GM21786 (cell line): ENCODE data around the gene MAN1C1.
"Not testable (repeated sequence)": the region's sequence is repeated elsewhere in the genome, so short reads cannot be mapped to it uniquely, and the experiment has no call there.

Experiments used
- ATAC-seq: cut with Tn5 transposase; IDR thresholded peaks from one replicate; pipeline ENCODE4 v1.9.1; 2021; ENCODE audit not compliant: unreplicated experiment

MAN1C1 gene

DNA sequence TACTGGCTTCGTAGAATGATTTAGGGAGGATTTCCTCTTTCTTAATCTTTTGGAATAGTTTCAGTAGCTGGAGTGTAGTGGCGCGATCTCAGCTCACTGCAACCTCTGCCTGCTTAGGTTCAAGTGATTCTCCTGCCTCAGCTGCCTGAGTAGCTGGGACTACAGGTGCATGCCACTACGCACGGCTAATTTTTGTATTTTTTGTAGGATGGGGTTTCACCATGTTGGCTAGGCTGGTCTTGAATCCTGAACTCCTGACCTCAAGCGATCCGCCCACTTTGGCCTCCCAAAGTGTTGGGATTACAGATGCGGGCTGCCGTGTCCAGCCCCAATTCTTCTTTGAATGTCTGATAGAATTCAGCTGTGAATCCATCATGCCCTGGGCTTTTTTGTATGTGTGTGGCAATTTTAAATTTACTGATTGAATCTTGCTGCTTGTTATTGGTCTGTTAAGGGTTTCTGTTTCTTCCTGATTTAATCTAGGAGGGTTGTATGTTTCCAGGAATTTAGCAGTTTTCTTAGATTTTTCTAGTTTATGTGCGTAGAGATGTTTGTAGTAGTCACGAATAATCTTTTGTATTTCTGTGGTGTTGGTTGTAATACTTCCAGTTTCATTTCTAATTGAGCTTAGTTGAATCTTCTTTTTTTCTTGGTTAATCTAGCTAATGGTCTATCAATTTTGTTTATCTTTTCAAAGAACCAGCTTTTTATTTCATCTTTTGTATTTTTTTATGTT, 15.3 kb downstream of the MAN1C1 start:
- no peak for ATAC-seq

DNA sequence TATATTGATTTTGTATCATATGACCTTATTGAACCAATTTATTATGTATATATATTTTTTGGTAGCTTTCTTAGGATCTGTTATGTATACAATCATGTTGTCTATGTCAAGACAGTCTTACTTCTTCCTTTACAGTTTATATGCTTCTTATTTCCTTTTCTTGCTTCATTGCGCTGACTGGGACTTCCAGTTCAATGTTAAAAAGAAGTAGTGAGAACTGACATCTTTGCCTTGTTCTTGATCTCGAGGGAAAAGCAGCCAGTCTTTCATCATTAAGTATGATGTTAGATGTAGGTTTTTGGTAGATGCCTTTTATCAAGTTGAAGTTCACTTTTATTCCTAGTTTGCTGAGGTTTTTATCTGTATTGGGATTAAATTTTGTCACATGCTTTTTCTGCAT, 17.5 kb downstream of the MAN1C1 start:
- ATAC-seq, result no peak

DNA sequence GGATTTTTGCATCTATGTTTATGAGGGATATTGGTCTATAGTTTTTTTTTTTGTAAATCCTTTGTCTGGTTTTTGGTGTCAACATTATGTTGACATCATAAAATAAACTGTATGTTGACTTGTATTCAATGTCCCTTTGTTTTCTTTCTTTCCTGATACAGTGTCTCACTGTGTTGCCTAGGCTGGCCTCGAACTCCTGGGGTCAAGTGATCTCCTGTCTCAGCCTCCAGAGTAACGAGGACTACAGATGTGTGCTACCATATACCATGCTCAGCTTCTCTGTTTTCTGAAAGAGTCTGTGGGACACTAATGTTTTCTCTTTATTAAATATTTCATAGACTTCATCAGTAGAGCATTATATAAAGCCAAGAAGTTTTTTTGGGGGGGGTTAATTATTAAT, 18.3 kb downstream of the MAN1C1 start:
- no peak for ATAC-seq

DNA sequence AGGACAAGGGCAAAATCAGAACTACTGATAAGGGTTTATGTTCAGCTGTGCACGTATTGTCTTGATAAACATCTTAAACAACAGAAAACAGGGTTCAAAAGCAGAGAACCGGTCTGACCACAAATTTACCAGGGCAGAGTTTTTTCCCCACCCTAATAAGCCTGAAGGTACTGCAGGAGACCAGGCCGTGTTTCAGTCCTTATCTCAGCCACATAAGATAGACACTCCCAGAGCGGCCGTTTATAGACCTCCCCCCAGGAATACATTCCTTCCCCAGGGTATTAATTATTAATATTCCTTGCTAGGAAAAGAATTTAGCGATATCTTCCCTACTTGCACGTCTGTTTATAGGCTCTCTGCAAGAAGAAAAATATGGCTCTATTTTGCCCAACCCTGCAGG, 19.6 kb downstream of the MAN1C1 start:
- ATAC-seq, result not testable (repeated sequence)

DNA sequence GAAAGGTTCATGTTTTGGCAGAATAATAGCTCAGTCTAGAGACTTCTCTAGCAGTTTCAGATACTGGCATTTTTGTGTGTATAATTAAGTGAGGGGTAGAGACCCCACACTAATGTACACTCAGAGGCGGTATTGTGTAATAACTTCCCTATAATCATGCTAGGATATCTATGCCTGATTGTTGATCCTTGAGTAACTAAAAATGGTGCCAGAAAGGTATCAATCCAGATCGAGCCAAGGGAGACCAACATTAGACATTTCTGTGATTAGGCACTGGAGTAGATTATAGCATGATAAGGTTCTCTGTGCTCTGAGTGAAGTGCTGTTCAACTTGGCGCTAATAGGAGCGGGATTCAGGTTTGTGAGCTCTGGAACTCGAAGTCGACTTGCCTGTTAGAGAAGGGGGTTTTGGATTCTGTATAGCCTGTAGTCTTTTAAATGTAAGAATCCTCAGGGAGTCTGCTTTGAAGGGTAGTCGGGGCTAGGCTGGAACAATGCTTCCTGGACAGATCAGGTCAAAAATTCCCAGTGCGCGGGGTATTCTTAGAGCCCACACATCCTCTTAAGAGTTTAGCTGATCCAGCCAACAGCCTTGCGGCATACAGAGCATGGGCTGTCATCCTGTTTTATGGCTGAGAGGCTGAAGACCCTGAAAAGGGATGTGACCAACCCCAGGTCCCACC, 24.2 kb downstream of the MAN1C1 start:
- no peak for ATAC-seq

DNA sequence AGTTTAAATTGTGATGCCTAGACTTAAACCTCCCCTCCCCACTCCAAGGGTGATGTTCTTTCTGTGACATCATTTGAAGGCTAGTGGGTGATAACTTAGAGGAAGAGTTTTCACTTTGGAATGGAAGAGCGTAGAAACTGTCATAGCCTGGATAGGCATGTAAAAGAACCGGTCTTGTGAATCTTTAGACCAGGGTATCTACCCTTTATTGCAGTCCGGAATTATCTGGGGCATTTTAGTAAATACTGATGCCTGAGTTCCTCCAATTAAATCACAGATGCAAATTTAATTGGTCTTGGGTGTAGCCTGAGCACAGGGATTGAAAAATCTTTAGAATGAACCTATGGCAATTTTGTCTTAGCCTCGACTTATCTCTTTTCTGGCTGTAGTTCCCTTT, 24.7 kb downstream of the MAN1C1 start:
- ATAC-seq, result no peak

DNA sequence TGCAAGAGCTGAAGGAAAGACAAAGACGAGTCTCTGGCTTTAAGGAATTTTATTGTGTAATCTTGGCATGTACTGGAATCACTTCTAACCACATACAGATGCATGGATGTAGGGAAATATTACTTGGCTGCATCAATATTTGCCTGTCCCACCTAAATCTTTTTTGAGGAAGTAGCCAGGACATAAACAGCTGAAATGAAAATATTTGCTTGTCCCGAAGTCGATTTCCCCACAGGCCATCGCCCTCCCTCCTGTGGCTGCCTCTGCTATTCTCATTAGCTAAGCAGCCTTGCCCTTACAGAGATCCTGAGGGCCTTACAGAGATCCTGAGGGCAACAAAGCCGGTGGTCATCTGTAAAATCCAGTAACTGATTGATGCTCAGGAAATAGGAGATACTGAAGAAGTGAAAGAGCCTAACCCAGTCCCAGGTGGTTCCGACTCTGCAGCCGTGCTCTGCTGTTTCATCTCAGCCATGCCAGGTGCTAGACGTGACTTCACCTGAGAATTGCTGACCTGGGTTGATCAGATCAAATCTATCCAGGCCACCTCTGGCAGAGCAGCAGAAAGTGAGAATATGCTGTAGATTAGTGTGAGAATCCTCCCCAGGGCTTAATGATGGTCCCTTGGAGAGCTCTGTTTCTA, 25.5 kb downstream of the MAN1C1 start:
- no peak for ATAC-seq

DNA sequence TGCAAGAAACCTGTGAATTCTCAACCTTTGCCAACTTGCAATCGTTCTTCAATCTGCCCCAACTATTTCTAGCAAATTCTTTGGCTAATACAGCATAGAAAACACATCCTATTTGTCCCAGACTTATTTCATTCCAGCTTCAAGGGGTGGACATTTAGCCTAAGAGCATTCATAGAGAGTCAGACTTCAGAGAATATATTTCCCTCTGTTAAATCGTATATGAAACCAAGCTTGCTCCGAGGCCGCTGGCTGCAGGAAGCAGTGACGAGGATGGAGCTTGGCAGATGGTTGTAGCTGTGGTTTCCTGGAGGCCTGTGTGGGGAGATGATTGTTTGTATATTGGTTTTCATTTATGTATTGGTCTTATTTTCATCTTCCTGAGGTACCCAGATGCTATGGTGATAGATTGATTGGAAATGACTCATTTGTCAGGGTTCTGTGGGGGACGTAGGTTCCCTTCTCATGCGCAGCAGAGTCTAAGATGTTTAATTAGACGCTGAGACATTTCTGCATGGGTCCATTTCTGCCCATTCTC, 26.1 kb downstream of the MAN1C1 start:
- ATAC-seq, result no peak

DNA sequence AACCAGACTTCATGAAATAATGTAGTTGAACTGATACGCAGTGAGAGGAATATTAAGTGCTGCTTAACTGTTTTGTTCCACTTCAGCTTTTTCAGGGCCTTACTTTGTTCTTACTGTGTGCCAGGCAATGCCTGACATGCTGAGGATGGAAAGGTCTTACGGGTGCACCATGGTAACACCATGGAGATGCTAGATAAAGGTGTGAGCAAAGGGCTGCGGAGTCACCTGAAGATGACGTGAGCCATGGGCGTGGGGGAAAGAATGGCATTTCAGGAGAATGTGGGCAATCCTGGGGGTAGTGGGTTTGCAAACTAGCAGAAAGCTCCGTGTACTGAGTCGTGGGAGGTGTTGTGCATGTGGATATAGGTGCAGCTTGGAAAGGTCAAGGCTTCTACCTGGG, 27.3 kb downstream of the MAN1C1 start:
- no peak for ATAC-seq

DNA sequence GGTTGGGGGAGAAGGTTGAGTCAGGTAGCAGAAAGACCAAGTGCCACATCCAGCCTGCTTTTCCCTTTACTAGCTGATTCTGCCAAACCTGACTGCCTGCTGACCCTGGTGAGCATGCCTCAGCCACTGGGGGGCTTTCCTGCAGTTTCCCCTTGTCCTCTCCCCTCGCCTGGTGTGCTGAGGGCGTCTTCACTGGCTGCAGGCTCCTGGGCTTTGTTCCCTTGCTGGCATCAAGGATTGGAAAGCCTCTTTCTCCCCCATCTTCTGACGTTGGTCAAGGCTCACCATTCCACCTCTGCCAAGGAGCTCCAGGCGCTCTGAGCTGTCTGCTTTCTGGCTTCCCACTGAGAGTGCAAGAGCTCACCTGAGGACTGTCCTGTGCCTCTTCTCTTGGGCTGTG, 28.4 kb downstream of the MAN1C1 start:
- ATAC-seq, result no peak

DNA sequence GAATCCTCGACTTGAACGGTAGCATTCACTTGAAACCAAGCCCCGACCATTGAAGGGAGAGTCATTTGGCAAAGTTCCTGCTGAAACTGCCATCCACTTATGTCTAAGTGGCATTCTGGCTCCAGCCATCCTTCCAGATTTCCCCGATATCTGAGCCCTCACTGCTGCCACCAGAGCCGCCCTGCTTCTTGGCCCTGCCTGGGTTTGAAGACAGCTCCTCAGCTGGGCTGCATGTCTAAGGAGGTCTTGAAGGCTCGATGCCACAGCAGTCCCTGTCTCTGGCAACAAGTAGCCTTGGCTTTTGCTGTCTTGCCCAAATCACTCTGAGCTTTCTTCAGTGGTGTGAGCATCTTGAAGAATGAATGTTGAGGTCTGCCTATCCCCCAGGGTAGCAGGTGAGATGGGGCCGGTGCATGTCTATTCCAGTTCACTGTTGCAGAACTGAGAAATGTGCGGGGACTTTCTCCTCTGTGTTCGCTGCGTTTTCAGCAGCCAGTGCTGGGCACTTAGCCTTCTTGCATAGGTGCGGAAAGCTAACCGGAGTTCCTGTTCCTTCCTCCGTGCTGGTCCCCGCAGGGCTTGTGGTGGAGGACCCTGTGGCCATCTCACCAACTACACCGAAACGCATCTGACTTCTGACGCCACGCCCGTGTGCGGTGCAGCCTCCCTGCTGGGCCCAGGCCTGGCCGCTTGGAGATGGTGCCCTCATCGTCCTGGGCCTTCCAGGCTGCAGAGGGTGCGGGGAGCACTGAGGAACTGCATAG, 29.2 kb downstream of the MAN1C1 start:
- no peak for ATAC-seq

DNA sequence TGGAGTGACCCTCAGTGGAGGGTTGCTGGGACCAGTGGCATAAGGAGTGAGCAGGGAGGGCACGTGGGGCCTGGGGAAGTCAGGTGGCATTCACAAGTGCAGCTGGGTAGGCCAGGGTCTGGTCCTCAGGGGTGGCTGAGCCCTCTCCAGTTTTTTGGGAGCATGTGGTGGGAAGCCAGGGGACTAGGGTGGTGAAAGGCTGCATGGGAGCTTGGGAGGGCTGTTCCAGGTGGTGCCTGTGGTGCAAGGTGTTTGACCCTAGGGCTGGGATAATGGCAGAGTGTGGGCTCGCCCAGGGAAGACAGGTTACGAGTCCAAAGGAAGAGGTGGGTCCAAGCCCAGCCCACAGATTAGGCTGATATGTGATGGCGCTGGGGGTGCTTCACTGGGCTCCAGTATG, 30.5 kb downstream of the MAN1C1 start:
- no peak for ATAC-seq

DNA sequence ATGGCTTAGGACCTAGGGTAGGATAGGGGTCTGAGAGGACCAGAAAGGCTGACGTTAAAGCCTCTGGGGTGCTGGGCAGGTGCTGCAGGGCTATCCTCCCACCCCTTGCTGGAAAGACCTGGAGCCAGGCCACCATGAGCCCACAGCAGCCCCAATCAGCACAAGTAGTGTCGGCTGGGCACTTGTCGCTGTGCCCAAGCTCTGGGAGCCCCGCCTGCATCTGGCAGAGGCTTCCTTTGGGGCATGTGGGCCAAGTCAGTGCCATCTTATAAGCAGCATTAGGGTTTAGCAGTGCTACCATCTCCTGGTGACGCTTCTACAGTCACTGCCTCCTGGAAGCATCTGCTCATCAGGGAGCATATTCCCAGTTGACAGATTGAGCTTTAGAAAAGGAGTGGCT, 31.3 kb downstream of the MAN1C1 start:
- ATAC-seq, result no peak

DNA sequence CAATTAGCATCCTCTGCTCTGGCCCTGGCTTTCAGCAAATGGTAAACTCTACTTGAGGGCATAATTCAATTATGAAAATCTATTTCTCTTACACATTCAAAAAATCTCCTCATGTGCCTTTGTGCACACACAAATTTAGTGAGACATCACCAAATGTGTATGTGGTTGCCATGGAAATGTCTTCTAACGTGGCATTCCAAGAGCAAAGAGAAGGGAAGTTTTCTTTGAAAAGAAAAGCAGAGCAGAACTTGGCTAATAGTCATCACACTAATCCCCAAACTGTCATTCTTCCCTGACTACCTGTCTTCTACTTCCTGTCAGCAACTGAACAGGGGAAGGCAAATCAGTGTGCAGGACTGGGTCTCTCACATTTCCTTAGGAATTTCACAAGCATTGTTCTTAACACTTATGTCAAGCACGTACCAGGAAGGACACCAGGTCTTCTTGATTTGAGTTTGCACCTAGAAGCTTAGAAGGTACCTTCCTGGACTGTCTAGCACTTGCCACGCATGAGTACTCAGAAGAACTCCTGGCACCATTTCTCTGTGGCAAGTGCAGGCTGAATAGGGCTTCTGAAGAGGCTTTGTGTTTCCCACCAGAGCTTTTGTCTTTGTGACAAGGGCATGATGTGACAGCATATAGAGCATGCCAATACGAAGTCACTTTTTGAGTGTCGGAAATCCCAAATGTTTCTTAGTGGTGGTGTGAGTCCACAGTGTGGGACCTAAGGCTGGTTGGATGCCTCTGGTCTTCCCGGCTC, 32.3 kb downstream of the MAN1C1 start:
- ATAC-seq, result no peak

DNA sequence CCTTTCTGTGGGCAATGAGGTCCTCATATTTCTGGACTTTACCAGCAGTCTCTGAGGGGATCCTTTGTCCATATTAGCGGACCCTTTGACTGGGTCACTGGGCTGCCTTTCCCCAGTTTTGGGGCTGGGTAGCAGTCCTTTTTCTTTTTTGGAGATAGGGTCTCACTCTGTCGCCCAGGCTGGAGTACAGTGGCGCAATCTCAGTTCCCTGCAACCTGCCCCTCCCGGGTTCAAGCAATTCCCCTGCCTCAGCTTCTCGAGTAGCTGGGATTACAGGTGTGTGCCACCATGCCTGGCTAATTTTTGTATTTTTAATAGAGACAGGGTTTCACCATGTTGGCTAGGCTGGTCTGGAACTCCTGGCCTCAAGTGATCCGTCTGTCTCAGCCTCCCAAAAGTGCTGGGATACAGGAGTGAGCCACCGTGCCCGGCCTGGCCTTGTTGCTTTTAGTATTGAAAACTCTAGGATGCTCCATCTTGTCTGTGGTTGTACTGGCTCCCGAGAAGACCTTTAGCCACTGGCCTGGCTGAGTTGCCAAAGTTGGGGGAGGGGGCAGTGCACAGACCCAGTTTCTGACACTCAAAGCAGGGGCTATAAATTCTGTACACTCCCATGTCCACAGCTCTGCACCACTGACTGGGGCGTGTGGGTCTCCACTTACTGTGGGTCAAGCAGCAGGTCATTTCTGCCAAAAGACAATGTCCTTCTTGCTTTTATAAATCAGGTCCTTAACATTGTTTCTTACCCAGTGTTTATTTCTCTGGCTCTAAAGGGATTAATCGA, 33.1 kb downstream of the MAN1C1 start:
- no peak for ATAC-seq

DNA sequence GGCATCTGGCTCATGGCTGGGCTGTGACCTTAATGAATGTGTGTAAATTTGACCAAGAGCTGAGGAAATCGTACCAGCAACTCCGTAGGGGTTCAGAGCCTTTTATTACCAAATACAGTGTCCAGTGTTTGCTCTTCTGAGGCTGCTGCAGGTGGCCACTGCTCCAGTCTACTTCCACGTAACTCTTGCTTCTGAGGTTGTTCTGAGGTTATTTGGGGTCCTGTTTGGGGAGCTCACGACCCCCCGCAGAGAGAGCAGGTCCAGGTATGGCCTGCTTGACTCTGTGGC, 33.6 kb downstream of the MAN1C1 start:
- no peak for ATAC-seq

DNA sequence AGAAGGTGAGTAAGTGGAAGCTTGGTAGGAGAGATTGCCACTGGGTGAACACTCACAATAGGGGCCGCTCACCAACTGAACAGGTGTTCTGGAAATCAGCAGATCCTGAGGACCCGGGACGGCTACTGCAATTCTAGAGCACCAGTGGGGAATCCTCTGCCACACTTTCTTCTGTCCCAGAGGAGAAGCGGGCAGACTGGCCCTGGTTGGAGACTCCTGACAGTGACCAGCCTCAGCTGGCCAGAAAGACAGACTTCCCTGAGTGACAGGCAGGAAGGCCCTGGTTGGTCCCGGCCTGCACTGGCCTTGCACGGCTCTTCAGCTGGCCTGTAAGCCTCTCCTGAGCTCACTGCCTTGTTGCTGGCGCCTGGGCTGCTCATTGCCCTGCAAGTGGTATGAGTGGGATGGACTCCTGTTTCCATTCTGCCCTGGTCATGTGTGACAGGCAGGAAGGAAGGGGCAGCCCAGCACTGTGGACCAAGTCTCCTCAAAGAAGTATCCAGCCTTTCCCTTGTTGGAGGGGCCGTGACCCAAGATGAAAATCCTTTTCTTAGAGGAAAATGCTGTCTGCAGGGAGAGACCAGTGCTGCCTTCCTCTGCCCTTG, 34.5 kb downstream of the MAN1C1 start:
- no peak for ATAC-seq

DNA sequence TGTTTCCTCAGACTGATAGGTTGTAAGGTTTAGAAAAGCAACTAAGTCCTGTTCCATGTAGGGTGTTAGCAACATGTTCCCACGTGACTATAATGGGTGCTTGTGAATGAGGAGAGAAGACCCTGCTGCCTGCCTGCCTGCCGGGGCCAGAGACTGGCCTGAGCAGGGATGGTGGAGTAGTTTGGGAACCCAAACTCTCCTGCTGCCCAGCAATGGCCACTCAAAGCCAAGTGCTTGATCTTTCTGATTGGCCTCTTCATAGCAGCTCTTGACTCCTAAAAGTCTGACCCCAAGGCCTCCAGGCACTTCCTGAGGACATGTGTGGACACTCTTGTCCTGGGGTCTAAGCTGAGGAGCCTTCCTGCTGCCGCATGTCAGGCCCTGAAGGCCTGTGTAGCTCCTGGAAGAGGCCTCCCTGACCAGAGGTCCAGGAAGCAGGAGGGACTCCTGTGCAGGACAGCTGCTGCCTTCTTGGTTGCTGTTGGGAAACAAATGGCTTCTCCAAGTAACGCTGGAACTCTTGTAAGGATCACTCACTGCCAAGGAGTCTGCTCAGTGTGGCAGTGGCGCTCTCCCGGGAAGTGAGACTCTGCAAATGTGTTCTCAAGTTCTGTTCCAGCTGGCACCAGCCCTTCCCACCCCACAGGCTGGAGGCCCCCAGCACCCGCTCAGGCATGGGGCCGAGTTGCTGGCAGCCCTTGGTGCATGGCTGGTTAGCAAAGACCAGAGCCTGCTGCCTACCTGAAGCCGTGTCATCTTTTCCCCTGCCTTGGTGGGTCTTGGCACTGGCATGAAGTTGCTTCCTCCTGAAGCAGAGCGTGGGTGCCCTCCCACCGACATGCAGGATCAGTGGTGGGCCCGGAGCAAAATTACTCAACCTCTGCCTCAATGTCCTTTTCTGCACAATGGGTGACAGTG, 35.5 kb downstream of the MAN1C1 start:
- no peak for ATAC-seq

DNA sequence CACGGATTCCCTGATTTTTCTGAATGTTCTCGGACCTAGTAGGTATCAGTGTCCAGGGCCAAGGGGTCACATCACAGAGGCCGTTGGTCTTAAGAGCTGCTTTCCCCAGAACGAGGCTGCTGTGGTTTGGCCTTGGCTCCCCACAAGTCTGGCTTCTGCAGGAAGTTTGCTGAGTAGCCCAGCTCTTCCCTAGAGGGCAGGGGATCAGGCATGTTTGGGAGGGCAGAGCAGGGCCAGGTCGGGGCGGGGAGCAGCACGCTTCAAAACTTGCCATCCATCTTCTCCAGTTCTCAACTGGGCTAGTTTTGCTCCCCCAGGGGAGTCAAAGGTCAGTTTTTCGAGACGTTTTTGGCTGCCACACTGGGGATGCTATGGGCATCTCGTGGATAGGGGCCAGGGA, 37.0 kb downstream of the MAN1C1 start:
- ATAC-seq, result no peak
